Right atrium auricular region (tissue), 2 donors: ENCODE data around the gene CHMP4A. TPM values are rescaled to one million over a fixed set of nuclear protein-coding genes. Genes with fewer than 3 reads are reported as not detected.
"Not testable (repeated sequence)": the region's sequence is repeated elsewhere in the genome, so short reads cannot be mapped to it uniquely, and the experiment has no call there.

Experiments
- DNase-seq: peaks from one replicate; pipeline ENCODE4 v3.0.0-alpha.2; 2019; ENCODE audit warnings: low spot score
- H3K27ac ChIP-seq, 2 donors: fragments of 200-600 bp; sonication (generic); 1 replicate in 1 of 2; 2 replicates in 1 of 2; pipeline ENCODE4 v1.5.1; 2016 to 2019
- H3K27me3 ChIP-seq, 2 donors: fragments of 200-600 bp; sonication (generic); one replicate each; pipeline versions ENCODE4 v1.5.1 to v1.6.0; 2017 to 2019
- H3K36me3 ChIP-seq: fragments of 200-600 bp; sonication (generic); one replicate; pipeline ENCODE4 v1.5.1; 2016
- H3K4me1 ChIP-seq, 2 donors: fragments of 200-600 bp; sonication (generic); one replicate each; pipeline versions ENCODE4 v1.5.1 to v1.6.0; 2017 to 2019
- H3K4me3 ChIP-seq, 2 donors: fragments of 200-600 bp; sonication (generic); 1 replicate in 1 of 2; 2 replicates in 1 of 2; pipeline ENCODE4 v1.5.1; 2017 to 2019; ENCODE audit warnings: mild to moderate bottlenecking in 1 of 2, moderate library complexity in 1 of 2
- H3K9me3 ChIP-seq, 2 donors: fragments of 200-600 bp; sonication (generic); one replicate each; pipeline ENCODE4 v1.5.1; 2019
- total RNA-seq, 2 donors: library from RNA; depleted of rRNA; stranded (reverse); fragments of >200 nt; gene quantifications; one replicate each; pipeline ENCODE4 v1.1.0, GENCODE V29; 2016
- TF ChIP-seq, protein P1 (sequence below), 2 donors: fragments of 200-600 bp; sonication (generic); IDR thresholded peaks; one replicate each; pipeline ENCODE4 v1.5.1; 2019; ENCODE audit warnings: antibody characterized with exemption in 2 of 2

CHMP4A gene
- total RNA-seq, 2 donors from 2014 or later: 31.6 to 63.0 TPM

DNA sequence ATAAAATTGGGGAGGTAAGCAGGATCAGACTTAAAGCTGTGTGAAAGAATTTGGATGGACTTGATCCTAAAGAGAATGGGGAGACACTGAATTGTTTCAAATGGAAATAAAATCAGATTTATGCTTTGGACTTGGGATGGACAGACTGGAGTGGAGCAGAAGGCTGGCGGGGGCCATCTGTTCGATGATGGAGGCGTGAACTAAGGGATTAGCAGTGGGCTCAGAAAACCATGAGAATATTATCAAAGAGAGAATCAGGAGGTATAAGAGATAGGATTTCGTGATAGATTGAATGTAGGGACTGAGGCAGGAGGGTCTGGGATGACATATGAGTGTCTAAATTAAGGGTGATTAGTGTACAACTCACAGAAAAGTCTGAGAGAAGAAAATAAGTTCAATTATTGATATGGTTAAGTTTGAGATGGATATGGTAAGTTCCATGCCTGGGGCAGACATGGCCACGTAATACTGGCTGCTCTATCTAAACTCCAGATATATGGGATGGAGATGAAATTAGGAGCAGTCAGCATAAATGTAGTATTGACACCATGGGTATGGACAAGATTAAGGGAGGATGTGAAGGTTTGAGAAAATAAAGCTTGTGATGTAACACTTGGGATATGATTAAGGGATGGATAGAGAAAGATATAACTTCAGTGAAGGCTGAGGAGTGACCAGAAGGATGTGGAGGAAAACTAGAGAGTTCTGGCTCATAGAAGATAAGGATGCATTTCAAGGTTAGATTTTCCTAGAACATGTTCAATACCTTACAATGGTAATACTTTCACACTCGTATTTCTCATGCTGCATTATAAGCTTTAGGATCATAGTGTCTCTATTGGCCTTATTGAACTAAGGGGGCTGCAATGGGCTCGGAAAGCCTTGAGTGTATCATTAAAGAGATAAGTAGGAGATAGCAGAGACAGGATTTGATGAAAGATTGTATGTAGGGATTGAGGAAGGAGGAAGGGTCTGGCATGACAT lies 8.8 kb downstream of the CHMP4A start:
- Histone ChIP-seq H3K27me3 (no peaks in the 10 kb centered on the region), H3K9me3 (no peaks in the 10 kb centered on the region), H3K4me3 (no peak overlapping the region), H3K27ac (no peak overlapping the region), H3K4me1 (no peaks in the 10 kb centered on the region), H3K36me3 (peaks cover 28% of the 10 kb centered on the region)
- no peak for DNase-seq
- TF ChIP-seq, protein P1, sequence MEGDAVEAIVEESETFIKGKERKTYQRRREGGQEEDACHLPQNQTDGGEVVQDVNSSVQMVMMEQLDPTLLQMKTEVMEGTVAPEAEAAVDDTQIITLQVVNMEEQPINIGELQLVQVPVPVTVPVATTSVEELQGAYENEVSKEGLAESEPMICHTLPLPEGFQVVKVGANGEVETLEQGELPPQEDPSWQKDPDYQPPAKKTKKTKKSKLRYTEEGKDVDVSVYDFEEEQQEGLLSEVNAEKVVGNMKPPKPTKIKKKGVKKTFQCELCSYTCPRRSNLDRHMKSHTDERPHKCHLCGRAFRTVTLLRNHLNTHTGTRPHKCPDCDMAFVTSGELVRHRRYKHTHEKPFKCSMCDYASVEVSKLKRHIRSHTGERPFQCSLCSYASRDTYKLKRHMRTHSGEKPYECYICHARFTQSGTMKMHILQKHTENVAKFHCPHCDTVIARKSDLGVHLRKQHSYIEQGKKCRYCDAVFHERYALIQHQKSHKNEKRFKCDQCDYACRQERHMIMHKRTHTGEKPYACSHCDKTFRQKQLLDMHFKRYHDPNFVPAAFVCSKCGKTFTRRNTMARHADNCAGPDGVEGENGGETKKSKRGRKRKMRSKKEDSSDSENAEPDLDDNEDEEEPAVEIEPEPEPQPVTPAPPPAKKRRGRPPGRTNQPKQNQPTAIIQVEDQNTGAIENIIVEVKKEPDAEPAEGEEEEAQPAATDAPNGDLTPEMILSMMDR (IDR thresholded peaks at IDR 0.05): no peak

DNA sequence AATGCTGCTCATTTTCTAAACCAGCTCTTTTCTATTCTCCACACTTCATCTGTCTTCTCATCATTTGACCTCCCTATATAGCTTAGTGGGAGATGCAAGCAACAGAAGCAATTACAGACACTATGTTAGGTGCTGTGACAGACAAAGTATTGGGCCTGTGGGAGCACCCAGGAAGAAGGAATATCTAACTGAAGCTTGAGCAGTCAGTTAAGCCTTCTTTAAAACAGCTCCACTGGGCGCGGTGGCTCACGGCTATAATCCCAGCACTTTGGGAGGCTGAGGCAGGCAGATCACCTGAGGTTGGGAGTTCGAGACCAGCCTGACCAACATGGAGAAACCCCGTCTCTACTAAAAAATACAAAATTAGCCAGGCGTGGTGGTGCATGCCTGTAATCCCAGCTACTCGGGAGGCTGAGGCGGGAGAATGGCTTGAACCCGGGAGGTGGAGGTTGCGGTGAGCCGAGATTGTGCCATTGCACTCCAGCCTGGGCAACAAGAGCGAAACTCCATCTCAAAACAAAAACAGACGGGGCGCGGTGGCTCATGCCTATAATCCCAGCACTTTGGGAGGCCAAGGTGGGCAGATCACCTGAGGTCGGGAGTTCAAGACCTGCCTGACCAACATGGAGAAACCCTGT lies 9.9 kb downstream of the CHMP4A start:
- H3K27ac ChIP-seq, DNase-seq, H3K4me1 ChIP-seq, H3K27me3 ChIP-seq, H3K4me3 ChIP-seq, H3K9me3 ChIP-seq: not testable (repeated sequence)
- H3K36me3 ChIP-seq: peaks cover 20% of the 10 kb centered on the region

DNA sequence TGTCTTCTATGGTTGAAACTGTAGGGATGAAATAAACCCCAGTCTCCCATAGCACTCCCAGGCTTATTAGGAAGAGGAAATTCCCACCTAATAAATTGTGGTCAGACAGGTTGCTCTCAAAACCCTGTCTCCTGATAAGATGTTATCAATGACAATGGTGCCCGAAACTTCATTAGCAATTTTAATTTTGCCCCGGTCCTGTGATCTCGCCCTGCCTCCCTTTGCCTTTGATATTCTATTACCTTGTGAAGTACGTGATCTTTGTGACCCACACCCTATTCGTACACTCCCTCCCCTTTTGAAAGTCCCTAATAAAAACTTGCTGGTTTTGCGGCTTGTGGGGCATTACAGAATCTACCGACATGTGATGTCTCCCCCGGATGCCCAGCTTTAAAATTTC lies 10.8 kb downstream of the CHMP4A start:
- DNase-seq, H3K9me3 ChIP-seq, H3K4me3 ChIP-seq, H3K27me3 ChIP-seq, H3K27ac ChIP-seq, H3K4me1 ChIP-seq: not testable (repeated sequence)
- peaks cover 16% of the 10 kb centered on the region for H3K36me3 ChIP-seq

DNA sequence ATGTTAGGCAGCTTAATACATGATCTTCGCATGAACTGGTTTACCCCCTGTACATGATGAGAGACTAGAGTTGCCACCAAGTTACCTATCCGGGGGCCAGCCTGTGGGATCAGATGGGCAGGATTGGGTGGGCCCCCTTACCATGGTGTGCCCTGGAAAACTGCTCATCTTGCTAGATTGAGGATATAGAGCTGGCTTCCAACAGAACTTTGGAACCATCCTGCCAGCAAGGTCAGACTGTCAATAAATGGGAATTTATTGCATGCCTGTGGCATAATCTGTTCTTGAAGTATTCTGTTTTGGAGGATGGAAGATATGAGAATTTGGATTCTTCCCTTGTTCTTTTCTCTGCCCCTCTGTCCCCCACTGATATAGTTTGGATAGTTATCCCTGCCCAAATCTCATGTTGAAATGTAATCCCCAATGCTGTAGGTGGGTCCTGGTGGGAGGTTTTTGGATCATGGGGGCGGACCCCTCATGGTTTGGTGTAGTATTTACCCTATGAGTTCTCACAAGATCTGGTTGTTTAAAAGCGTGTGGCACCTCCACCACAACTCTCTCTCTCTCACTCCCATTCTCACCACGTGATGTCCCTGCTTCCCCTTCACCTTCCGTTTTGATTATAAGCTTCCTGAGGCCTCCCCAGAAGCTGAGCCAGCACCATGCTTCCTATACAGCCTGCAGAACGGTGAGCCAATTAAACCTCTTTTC lies 14.3 kb downstream of the CHMP4A start:
- no peaks in the 10 kb centered on the region for H3K36me3 ChIP-seq
- no peaks in the 10 kb centered on the region for H3K9me3 ChIP-seq
- H3K4me1 ChIP-seq: peaks cover 0 to 36% of the 10 kb centered on the region in 2 donors
- H3K27ac ChIP-seq: no peak overlapping the region
- TF ChIP-seq, protein P1 (IDR thresholded peaks at IDR 0.05): no peak
- no peak overlapping the region for H3K4me3 ChIP-seq
- H3K27me3 ChIP-seq: no peaks in the 10 kb centered on the region
- DNase-seq: no peak

DNA sequence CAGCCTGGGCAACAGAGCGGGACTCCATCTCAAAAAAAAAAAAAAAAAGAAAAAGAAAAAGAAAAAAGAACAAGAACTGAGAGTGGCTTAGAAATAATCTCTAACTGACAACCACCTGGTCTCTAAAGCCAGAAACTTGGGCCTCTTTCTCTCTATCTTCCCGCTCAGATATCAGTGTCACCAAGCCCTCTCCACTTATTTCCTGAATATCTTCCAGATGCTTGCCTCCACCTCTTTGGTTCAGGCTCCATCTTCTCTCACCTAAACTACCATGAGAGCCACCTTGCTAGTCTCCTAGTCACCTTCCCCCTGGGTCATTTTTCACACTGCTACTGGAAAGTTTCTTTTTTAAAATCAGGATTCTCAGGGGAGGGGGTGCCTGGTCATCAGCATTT lies 16.2 kb downstream of the CHMP4A start:
- Histone ChIP-seq H3K9me3 (no peaks in the 10 kb centered on the region), H3K4me1 (peaks cover 0 to 38% of the 10 kb centered on the region in 2 donors), H3K27me3 (no peaks in the 10 kb centered on the region), H3K27ac (no peak overlapping the region), H3K36me3 (peaks cover 10% of the 10 kb centered on the region), H3K4me3 (no peak overlapping the region)
- TF ChIP-seq, protein P1 (IDR thresholded peaks at IDR 0.05): no peak
- DNase-seq: no peak

DNA sequence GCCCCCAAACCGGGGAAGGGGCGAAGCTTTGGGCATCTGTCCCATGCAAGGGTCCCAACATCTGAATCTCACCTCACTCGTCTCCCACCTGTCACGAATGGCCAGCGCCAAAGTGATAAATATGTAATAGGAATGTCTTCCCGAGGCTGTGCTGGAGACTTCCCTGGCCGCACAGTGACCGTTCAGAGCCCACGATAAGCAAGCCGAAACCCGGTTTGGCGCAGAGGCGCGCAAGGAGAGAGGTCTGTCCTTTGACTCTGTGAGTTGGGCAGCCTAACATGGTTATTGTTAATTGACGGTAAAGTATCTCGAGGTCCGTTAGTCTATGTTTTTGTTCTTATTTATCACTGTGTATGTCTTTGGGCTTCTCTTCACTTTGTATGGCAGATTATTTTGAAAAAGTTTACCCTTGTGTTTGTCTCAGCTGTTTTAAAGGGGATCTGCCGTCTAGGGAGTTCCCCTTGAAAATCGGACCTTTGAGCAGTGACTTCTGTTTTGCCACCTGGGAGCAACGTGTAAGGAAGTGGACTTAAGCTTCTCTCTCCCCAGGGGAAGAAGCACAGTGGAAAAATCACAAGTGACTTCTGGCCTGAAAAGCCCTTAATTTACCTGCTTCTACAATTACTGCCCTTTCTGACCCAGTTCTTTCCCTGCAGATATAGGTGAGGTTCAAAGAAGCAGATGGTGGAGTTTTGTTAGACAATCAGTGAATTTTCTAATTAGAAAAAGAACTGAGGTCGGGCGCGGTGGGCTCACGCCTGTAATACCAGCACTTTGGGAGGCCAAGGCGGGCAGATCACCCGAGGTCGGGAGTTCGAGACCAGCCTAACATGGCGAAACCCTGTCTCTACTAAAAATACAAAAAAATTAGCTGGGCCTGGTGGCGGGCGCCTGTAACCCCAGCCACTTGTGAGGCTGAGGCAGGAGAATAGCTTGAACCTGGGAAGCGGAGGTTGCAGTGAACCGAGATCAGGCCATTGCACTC lies 16.9 kb downstream of the CHMP4A start:
- peaks cover 15% of the 10 kb centered on the region for H3K36me3 ChIP-seq
- H3K27ac ChIP-seq: peak overlapping the region; percentile 95 to 96
- DNase-seq: no peak
- TF ChIP-seq, protein P1 (IDR thresholded peaks at IDR 0.05): no peak
- H3K4me1 ChIP-seq: peaks cover 0 to 38% of the 10 kb centered on the region in 2 donors
- H3K27me3 ChIP-seq: no peaks in the 10 kb centered on the region
- no peaks in the 10 kb centered on the region for H3K9me3 ChIP-seq
- H3K4me3 ChIP-seq: peak overlapping the region; percentile 88 to 89
